ENCODE data around the gene APPBP2.
"Not testable (repeated sequence)": the region's sequence is repeated elsewhere in the genome, so short reads cannot be mapped to it uniquely, and the experiment has no call there.

The APPBP2 gene

DNA sequence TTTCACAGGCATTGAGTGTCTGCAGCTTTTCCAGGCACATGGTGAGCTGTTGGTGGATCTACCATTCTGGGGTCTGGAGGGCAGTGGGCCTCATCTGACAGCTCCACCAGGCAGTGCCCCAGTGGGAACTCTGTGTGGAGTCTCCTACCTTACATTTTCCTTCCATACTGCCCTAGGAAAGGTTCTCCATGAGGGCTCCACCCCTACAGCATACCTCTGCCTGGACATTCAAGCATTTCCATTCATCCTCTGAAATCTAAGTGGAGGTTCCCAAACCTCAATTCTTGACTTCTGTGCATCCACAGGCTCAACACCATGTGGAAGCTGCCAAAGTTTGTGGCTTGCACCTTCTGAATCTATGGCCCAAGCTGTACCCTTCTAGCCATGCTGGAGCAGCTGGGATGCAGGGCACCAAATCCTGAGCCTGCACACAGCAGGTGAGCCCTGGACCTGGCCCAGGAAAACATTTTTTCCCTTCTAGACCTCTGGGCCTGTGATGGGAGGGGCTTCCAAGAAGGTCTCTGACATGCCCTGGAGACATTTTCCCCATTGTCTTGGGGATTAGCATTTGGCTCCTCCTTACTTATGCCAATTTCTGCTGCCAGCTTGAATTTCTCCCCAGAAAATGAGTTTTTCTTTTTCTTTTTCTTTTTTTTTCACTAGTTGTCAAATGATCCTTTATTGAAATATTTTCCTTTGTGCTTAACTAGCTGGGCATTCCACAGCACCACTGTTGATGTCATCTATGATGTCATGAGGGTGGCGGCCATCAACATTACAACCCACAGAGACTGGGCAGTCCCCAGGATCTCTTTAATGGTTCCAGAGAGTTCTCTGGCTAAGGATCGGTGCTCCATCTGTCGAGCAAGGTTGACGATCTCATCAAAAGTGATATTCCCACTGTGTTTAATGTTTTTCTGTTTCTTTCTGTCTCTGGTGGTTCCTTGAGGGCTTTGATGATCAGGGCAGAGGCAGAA is 92.7 kb downstream of the APPBP2 start:
- DNase-seq (ENCODE audit: low read depth in 2 of 2), result not testable (repeated sequence)

DNA sequence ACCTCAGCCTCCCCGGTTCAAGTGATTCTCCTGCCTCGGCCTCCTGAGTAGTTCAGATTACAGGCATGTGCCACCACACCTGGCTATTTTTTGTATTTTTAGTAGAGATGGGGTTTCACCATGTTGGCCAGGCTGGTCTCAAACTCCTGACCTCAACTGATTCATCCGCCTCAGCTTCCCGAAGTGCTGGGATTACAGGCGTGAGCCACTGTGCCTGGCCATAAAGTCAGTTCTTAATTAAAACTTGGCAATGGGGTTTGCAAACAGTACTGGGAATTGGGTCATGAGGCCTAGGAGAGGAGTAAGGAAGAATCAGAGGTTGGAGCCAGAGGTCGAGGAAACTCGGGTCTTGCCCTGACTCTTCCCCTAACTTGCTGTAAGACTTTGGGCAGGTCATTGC is 95.5 kb downstream of the APPBP2 start:
- not testable (repeated sequence) for DNase-seq (ENCODE audit: low read depth in 2 of 2)

DNA sequence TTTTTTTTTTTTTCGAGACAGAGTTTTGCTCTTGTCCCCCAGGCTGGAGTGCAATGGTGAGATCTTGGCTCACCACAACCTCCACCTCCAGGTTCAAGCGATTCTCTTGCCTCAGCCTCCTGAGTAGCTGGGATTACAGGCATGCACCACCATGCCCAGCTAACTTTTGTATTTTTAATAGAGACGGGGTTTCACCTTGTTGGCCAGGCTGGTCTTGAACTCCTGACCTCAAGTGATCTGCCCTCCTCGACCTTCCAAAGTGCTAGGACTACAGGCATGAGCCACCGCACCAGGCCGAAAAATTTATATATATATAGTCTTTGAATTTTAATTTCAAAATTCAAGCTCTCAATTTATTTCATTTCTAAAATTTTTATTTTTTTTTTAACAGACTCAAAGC is 97.6 kb downstream of the APPBP2 start:
- DNase-seq (ENCODE audit: low read depth in 2 of 2), result not testable (repeated sequence)

DNA sequence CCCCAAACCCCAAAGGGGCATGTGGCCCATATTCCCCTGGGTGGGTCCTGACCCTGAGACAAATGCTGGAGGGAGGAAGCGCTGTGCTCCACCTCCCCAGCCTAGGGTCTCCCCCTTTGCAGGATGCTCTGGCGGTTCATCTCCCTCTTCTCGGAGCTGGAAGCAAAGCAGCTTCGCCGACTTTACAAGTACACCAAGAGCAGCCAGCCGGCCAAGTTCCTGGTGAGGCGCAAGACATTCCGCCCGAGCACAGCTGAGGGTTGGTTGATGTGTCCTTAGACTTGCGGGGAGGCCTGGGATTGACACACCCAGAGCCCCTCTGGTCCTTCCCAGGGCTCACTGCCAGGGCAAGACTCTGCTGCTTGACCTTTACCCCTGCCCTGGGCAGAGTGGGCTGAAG is 99.4 kb downstream of the APPBP2 start:
- DNase-seq (ENCODE audit: low read depth in 2 of 2), result no peak

DNA sequence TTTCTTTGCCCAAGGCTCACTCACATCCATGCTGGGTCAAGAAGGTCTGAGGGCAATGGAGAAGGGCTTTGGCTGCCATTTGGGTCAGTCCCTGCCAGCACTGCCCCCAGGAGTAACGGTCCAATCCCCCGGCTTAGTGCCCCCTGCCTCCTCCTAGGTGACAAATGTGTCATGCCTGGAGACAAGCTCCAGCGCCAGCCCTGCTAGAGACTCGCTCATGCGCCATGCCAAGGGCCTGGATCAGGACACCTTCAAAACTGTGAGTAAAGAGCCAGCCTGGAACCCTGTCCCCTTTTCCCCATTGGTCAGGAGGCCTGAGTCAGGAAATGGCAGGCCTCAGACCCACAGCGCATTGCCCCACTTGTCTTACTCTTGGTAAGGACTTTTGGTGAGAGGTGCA is 100.4 kb downstream of the APPBP2 start:
- DNase-seq (ENCODE audit: low read depth in 2 of 2), result no peak

DNA sequence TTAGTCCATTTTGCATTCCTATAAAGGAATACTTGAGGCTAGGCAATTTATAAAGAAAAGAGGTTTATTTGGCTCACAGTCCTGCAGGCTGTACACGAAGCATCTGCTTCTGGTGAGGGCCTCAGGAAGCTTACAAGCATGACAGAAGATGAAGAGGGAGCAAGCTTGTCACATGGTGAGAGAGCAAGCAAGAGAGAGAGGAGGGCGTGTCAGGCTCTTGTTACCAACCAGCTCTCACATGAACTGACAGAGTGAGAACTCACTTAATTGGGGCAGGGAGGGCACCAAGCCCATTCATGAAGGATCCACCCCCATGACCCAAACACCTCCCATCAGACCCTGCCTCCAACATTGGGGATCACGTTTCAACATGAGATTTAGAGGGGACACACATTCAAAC is 102.2 kb downstream of the APPBP2 start:
- DNase-seq (ENCODE audit: low read depth in 2 of 2), result no peak

DNA sequence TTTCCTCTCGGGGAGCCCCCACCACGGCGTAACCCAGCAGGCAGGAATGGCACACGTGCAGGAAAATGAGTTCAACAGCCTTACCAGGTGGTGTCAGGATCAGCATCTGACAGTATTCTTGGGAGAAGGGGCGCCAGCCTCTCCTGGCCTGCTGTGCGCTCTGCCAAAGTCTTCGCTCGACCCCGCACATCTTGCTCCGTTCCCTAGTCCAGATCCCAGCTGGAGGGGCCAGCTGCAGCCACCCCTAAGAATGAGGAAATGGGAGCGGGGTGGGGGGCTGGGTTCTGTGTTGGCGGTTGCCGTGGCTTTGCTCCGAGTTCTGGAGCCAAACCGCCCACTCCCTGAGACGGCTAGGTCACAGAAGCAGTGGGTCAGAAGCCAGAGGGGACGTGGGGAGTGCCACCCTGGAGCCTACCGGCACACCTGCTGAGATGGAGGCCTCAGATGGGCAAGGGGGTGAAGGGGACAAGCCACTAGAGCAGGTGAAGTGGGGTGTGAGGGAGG is 103.8 kb downstream of the APPBP2 start, which contains the start of gene CHCT1:
CHCT1 (plus strand) TSS at position 328 of the 504 bp plus-strand sequence; CDS start at position 432, 104 bp downstream.
- no peak for DNase-seq (ENCODE audit: low read depth in 2 of 2)

DNA sequence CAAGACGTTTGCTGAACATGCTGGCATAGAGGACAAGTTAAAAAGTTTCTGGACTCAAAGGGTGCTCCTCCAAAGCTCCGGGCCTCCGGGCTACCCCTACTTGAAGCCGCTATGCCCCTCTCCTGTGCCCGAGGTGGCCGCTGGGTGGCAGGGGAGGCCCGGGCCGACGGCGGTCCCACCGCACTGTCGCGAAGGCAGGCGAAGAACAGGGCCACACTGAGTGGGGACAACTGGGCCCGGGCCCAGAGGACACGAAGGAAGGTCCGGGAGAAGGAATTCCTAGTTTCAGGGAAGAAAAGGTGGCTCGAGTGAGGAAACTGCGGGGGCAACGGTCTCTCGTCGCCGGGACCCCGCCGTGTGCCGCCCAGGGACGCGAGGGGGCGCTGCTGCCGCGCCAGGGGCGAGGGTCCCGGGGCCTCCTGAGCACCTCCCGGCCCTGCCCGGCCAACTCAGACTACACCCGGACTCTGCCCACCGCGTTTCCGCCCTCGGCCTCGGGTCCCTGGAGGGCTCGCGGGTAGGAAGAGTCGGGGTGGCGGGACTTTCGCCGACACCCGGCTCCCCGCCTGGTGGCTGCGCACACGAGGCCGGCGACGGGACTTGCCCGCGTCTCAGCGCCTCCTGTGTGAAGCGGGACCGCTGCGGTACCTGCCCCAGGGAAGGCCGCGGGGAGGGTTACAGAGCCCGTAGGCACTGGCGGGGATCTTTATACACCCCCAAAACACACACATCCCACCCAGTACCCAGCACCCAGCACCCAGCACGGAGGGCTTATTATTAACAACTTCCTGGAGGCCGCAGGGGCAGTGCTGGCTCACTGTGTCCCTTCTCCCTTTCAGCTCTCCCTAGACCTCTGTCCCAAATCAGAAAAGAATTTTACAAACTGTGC is 104.5 kb downstream of the APPBP2 start:
- peak; percentile 50 to 52 for DNase-seq (ENCODE audit: low read depth in 2 of 2)

DNA sequence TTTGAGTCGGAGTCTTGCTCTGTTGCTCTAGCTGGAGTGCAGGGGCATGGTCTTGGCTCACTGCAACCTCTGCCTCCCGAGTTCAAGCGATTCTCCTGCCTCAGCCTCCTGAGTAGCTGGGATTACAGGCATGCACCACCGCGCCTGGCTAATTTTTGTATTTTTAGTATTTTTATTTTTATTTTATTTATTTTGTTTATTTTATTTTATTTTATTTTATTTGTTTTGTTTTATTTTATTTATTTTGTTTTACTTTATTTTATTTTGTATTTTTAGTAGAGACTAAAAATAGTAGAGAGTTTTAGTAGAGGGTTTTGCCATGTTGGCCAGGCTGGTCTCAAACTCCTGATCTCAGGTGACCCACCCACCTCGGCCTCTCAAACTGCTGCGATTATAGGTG is 106.2 kb downstream of the APPBP2 start:
- not testable (repeated sequence) for DNase-seq (ENCODE audit: low read depth in 2 of 2)

DNA sequence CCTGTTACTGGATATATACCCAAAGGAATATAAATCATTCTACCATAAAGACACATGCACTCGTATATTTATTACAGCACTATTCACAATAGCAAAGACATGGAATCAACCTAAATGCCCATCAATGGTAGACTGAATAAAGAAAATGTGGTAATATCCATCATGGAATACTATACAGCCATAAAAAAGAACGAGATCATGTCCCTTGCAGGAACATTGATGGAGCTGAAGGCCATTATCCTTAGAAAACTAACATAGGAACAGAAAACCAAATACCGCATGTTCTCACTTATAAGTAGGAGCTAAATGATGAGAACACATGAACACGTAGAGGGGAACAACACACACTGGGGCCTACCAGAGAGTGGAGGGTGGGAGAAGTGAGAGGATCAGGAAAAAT is 107.0 kb downstream of the APPBP2 start:
- DNase-seq (ENCODE audit: low read depth in 2 of 2), result not testable (repeated sequence)

DNA sequence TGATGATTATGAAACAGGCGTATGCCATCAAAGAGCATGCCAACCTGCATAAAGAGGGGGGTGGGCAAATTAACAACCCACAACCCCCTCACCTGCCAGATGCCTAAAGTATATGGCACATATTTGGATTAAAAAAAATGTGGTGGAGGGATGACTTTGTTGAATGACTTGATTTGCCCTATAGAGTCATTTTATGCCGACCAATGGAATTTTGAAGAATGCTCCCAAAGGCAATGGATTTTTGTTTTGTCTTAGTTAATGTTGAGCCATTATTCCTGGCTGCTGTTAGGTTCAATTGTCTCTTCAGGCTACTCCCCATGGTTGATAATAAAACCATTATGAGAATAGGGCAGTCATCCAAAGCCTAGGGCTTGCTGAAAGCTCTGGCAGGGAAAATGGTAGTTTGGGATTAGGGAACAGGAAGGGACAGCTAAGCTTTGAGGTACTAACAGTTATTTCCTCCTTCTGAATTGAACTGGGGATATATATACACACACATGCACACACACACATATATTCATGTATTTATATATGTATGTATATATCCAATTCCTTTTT is 109.6 kb downstream of the APPBP2 start:
- no peak for DNase-seq (ENCODE audit: low read depth in 2 of 2)

DNA sequence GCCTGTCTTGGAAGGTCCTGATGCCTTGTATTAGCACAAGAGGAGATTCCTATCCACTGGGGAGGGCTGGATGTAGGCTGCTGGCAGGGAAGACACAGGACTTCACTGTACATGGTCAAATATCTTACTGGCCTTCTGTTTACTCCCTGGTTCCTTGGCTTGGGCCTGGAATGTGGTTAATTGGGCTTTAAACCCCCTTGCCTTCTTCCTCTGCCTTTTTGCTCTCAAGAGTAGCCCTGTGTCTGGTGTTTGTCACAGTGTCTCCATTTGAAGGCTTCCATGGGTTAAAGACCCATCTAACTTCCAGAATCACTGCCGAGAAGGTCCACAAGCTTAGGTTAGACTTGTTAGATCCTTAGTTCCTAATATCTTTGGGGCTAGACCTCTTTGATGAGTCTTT is 110.9 kb downstream of the APPBP2 start:
- DNase-seq (ENCODE audit: low read depth in 2 of 2), result no peak

DNA sequence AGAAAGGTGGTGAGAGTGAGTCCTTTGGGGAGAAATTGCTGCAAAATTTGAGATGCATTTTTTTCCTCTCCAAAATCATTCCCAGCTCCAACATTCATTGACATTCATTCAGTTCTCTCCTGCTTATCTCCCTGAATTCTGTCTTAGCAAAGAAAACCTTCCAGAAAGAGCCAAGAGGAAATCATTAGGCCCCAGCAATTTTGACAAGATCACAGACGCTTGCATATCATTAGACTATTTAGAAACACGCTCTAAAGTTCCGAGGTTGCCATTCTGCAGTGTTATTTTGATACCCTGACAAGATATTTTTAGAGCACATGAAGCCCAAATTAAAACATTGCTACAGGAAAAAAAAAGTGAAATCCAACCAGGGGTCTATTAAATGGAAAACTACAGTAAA is 113.3 kb downstream of the APPBP2 start:
- DNase-seq (ENCODE audit: low read depth in 2 of 2), result no peak

DNA sequence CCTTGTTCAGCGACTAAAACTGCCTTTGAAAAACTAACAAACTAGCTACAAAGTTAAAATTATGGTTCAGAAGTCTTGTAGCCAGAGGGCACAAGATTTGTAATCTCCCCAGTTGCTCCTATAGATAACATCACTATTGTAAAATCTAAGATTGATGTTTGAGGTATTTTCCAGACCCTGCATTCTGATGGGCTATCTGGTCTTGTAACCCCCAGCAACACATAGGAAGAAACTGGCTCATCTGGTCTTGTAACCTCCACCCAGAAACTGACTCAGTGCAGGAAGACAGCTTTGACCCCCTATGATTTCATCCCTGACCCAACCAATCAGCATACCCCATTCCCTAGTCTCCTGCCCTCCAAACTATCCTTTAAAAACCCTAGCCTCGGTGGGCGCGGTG is 116.0 kb downstream of the APPBP2 start:
- DNase-seq (ENCODE audit: low read depth in 2 of 2), result no peak

DNA sequence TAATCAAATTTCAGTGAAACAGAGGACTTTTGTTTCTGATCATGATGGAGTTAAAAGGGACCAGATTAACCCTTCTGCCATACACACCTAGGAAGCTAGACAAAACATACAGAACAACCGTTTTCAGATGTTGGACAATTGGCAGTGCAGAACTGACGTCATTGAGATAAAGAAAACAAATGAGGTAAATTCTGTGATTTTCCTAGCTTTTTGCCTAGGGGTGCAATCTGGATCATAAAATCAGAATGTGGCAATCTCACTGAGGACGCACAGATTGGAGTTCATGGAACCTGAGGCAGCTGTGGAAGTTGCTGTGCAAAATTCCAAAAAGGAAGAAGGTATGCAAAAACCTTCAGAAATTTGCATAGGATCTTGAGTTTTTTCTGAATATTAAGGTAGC is 119.2 kb downstream of the APPBP2 start:
- no peak for DNase-seq (ENCODE audit: low read depth in 2 of 2)

DNA sequence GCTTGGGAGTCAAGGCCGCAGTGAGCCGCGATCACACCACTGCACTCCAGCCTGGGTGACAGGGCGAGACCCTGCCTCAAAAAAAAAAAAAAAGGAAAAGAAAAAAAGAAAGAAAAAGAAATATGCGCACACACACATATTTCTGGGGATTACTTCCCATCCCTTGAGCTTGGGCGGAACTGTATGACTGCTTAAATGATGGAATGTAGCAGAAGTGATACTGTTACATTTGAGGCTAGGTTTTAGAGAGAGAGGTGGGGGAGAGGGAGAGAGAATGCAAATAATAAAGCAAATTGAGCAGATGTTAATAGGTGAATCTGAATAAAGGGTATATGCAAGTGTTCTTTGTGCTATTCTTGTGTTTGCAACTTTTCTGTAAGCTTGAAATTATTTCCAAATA is 122.1 kb downstream of the APPBP2 start:
- DNase-seq (ENCODE audit: low read depth in 2 of 2), result no peak

DNA sequence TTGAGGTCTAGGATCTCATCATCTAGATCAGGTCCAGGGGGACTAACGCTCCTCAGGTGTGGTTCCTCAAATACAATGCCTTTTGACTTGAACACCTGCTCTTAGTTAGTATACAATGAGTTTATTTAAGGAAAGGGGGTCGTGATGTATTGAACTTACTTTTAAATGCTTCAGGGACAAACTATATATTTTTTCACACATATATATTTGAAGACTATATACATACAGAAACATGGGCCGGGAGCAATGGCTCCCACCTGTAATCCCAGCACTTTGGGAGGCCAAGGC is 122.6 kb downstream of the APPBP2 start:
- DNase-seq (ENCODE audit: low read depth in 2 of 2), result no peak

DNA sequence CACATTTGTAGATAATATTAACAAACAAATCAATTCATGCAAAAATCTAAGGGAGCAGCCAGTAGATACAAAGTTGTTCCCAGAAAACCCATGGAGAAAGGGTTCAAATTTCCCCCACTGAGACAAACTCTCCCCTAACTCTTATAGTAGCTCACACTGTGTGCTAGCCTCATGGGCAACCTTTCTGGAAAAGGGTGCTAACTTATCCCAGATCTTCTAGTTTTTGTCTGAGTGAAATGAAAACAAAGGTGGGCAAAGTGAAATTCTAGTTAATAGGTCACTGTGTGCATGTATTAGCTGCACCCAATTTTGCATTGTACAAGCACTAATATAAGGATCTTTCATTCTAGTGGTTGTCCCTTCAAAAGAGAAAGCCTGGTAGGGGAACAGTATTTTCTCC is 124.2 kb downstream of the APPBP2 start:
- no peak for DNase-seq (ENCODE audit: low read depth in 2 of 2)

DNA sequence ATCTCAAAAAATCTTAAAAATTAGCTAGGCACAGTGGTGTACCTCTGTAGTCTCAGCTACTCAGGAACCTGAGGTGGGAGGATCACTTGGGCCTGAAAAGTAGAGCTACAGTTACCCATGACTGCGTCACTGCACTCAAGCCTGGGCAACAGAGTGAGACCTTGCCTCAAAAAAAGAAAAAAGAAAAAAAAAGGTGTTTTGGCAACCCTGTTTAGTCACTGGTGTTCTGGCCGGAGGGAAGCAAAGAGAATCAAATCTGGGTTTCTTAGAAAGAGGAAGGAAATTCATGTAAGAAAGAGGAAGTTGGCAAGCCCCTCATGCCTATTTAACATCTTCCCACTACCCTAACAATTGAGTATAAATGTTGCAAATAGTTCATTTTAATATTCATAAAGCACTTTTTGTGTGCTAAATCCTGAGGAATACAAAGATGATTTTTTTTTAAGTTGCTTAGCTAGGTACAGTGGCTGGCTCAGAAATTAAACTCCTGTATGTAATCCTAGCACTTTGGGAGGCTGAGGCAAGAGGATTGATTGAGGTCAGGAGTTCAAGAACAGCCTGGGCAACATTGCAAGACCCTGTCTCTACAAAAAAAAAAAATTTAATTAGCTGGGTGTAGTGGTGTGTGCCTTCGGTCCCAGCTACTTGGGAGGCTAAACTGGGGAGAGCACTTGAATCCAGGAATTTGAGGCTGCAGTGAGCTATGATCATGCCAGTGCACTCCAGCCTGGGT is 127.6 kb downstream of the APPBP2 start:
- no peak for DNase-seq (ENCODE audit: low read depth in 2 of 2)

DNA sequence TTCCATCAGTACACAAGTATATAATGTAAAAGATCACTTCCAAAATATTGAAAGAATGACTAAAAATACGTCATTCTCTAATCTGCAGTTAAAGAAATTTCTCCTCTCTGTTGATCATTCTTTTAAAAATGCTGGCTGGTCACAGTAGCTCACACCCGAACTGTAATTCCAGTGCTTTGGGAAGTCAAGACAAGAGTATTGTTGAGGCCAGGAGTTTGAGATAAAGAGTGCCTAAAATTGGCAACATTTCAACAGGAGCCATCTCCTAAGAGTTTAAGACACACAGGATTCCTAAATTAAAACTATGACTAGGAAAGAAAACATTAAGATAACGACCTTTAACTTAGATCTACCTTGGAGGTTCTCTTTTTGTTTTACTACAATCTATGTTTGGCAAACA is 129.6 kb downstream of the APPBP2 start:
- DNase-seq (ENCODE audit: low read depth in 2 of 2), result no peak

DNA sequence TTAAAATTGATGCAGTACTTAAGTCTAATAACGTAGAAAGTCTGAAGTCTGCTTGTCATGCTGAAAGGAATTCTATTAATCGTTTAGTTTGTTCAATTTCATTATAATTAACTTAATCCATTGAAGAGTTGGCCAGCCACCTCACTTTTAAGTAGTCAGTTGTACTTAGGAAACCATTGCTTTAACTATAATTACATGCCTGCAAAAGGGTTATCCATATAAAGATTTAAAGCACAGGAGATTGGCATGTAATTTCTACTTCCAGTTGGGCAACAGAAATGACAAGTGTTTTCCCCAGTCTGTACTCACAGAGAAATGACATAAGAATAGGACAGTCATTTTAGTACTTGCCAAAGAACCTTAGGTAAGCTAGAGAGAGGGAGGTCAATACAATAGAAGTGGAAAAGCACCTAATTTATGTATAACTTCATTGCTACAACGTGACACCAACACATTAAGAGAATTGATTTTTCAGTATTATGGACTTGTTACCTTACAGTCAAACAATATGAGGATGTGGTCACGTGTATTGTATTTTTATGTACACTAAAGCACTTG is 130.5 kb downstream of the APPBP2 start:
- DNase-seq (ENCODE audit: low read depth in 2 of 2), result no peak

Measured in stimulated activated CD8-positive, alpha-beta memory T cell treated with anti-CD3 and anti-CD28 coated beads, Interleukin-2, amount 100 ng/mL, for 1 hour (primary cell).